Choroid plexus epithelial cell (primary cell): ENCODE measurements around the gene CCN6.

Experiments
- DNase-seq: peaks from one replicate; pipeline ENCODE4 v3.0.0-alpha.2; 2010; ENCODE audit warnings: low read depth
- H3K4me3 ChIP-seq: 2 replicates; pipeline ENCODE4 v1.5.1; 2011; ENCODE audit warnings: low read depth, mild to moderate bottlenecking, control low read depth, low read length, moderate library complexity
- TF ChIP-seq, protein P1 (sequence below): conservative IDR thresholded peaks from 2 replicates; pipeline ENCODE4 v1.5.1; 2011; ENCODE audit warnings: low read depth, mild to moderate bottlenecking, control low read depth, inconsistent platforms, low read length, moderate library complexity

The CCN6 gene

DNA sequence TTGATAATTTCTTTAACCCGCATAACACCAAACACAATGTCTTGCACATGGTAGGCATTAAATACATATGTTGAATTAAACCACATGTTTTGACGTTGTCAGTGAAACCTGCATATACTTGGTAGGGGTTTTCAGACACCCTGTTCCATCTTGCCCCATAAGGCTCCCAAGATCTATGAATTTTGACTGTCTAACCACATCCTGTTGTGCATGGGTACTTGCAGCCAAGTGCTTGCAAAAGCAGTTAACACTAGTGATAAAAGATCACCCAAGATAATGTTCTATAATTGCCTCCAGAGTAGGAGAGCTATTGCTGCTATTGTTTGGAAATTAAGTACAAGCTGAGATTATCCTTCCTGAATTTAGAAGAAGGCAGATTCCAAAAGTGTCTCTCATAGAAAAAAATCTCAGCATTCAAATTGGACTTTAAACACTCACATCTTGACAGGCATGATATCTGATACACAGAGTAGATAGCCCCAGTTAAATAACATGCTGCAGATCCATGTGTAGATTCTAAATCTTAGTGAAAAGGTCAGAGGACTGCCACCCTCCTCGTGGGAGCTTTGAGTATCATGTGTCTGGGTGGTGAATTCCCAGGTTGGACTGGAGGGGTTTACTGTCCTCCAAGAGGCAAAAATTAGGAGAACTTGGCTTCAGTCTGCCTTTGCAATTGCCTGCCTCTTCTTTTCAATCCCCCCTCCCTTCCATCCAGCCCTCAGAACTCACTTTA, 25.8 kb upstream of the CCN6 start:
- H3K4me3 ChIP-seq, result no peak overlapping the region
- TF ChIP-seq, protein P1, sequence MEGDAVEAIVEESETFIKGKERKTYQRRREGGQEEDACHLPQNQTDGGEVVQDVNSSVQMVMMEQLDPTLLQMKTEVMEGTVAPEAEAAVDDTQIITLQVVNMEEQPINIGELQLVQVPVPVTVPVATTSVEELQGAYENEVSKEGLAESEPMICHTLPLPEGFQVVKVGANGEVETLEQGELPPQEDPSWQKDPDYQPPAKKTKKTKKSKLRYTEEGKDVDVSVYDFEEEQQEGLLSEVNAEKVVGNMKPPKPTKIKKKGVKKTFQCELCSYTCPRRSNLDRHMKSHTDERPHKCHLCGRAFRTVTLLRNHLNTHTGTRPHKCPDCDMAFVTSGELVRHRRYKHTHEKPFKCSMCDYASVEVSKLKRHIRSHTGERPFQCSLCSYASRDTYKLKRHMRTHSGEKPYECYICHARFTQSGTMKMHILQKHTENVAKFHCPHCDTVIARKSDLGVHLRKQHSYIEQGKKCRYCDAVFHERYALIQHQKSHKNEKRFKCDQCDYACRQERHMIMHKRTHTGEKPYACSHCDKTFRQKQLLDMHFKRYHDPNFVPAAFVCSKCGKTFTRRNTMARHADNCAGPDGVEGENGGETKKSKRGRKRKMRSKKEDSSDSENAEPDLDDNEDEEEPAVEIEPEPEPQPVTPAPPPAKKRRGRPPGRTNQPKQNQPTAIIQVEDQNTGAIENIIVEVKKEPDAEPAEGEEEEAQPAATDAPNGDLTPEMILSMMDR, result no peak
- DNase-seq, result peak; percentile 50

DNA sequence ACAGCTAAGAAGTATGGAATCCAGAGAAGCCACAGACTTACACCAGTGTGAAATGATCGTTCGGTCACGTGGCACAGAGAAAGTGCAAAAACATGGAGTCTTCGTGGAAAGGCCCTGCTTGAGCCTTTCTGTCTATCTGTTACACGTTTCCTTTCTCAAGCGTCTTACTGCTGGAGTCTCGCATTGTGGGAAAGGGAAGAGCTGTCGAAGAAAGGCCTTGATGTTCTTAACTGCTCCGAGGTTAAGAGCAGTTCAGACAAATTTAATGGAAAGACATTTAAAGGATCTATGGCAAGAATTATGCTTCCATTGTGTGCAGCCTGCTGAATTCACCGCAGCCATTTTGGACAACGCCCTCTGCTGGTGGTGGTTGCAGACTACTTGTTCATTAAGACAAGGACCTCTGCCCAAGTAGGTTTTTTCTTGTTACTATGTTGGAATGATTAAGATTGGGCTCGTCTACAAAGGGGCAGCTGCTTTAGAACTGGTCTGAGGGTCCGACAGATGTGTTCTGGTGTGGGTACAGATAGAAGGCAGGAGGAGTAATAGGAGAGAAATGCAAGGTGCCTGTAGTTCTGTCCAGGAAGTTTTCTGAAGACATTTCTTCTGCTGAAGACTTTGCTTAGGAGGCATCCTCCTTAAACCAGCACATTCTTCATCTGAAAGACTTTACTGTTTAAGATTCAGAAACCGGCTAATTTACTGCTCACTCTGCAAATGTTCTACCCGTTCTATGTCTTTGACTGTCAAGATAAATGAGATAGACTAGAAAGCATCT, 24.7 kb upstream of the CCN6 start:
- TF ChIP-seq, protein P1, result peak; percentile 91
- DNase-seq, result peak; percentile 86

DNA sequence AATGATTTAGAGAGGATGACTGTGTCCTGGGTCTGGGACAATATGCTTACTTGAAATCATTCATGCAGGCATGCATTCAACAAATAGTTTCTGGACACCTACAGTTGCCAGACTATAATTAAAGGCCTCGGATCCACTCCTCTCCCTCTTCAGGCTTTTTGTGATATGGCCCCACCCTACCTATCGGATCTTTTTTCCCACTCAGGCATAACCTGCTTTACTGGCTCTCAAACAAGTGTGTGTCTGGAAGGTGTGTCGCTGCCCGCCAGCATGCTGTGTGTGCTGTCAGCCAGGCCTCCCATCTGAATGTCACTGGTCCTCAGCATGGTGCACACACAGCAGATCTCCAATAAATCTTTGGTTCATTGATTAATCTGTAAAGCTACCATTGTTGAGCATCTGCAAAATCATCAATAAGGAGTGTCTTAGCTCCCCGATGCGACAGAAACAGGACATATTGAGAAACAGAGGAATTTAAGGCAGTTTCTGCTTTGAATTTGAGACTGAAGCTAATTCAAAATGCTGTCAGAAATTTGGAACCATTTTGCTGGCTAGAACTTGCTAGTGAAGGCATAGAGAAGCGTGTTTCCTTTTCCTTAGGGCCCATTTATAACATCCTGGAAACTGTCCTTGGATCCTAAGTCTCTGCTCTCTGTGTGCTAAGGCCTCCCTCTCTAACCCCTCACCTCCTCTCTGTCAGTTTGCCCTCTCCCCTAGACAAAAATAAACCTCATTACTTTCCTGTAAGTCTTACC, 23.5 kb upstream of the CCN6 start:
- H3K4me3 ChIP-seq, result no peak overlapping the region
- DNase-seq, result no peak
- TF ChIP-seq, protein P1, result no peak

More for the DNA sequence above, 24.7 kb upstream of the CCN6 start:
- no peak overlapping the region for H3K4me3 ChIP-seq

- no peak overlapping the region for H3K4me3 ChIP-seq
- no peak for DNase-seq
- TF ChIP-seq, protein P1, result no peak
Observed at GRCh38 chr6:112030961-112031660, 22.8 kb upstream of the CCN6 start.

DNA sequence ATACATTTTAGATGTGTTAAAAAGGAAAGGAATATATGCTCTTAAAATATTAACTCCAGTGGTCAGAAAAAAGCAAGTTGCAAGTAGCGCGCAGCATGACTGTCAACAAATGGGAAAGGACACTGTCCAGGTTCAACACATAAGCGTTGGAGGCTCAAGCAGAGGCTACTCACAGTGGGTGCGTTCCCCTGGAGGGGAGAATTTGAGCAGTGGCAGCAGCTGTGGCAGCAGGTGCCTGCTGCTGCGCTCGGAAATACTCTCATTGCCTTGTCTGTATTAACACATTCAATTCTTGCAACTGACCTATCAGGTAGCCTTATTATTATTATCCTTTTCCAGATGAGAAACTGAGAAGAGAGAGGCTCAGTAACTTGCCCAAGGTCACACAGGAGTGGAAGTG, 21.9 kb upstream of the CCN6 start:
- TF ChIP-seq, protein P1, result no peak
- no peak for DNase-seq
- H3K4me3 ChIP-seq, result no peak overlapping the region

- TF ChIP-seq, protein P1, result no peak
- H3K4me3 ChIP-seq, result no peak overlapping the region
- DNase-seq, result no peak
Observed at GRCh38 chr6:112032728-112033127, 21.2 kb upstream of the CCN6 start.
